SJCRH30 (cell line): ENCODE results near the gene KRTAP5-10. TPM values are rescaled to one million over a fixed set of nuclear protein-coding genes. Genes with fewer than 3 reads are reported as not detected.
"Not testable (repeated sequence)": the region's sequence is repeated elsewhere in the genome, so short reads cannot be mapped to it uniquely, and the experiment has no call there.

Experiments used
- DNase-seq, 2 experiments: peaks; one replicate each; pipeline ENCODE4 v3.0.0-alpha.2; 2015 to 2020
- H3K27ac ChIP-seq: fragments of 250-450 bp; sonication (Bioruptor Pico); 2 replicates; pipeline ENCODE4 v1.5.1; 2020; ENCODE audit warnings: mild to moderate bottlenecking, moderate library complexity
- H3K27me3 ChIP-seq: fragments of 250-450 bp; sonication (Bioruptor Pico); 2 replicates; pipeline ENCODE4 v1.5.1; 2020; ENCODE audit warnings: mild to moderate bottlenecking, moderate library complexity
- H3K36me3 ChIP-seq: fragments of 250-450 bp; sonication (Bioruptor Pico); 2 replicates; pipeline ENCODE4 v1.5.1; 2020; ENCODE audit warnings: mild to moderate bottlenecking, moderate library complexity
- H3K4me1 ChIP-seq: fragments of 250-450 bp; sonication (Bioruptor Pico); 2 replicates; pipeline ENCODE4 v1.5.1; 2020; ENCODE audit warnings: mild to moderate bottlenecking, moderate library complexity
- H3K4me3 ChIP-seq: fragments of 250-450 bp; sonication (Bioruptor Pico); 2 replicates; pipeline ENCODE4 v1.5.1; 2020; ENCODE audit warnings: mild to moderate bottlenecking, moderate library complexity
- H3K9me3 ChIP-seq: fragments of 250-450 bp; sonication (Bioruptor Pico); replicated peaks from 2 replicates; pipeline ENCODE4 v1.5.1; 2020; ENCODE audit warnings: mild to moderate bottlenecking, moderate library complexity
- total RNA-seq: library from RNA; depleted of rRNA; stranded (reverse); fragments of >200 nt; shearing (Covaris generic); gene quantifications from 2 replicates; pipeline ENCODE4 v1.2.3, GENCODE V29; 2014

The KRTAP5-10 gene
- total RNA-seq, 1 experiment from 2014 or later = not detected

DNA sequence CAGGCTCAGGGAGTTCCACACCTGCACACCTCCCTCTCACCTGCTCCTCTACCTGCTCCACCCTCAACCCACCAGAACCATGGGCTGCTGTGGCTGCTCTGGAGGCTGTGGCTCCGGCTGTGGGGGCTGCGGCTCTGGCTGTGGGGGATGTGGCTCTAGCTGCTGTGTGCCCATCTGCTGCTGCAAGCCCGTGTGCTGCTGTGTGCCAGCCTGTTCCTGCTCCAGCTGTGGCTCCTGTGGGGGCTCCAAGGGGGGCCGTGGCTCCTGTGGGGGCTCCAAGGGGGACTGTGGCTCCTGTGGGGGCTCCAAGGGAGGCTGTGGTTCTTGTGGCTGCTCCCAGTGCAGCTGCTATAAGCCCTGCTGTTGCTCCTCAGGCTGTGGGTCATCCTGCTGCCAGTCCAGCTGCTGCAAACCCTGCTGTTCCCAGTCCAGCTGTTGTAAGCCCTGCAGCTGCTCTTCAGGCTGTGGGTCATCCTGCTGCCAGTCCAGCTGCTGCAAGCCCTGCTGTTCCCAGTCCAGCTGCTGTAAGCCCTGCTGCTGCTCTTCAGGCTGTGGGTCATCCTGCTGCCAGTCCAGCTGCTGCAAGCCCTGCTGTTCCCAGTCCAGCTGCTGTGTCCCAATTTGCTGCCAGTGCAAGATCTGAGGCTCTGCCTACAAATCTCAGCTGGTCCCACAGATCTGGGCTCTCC is 27.2 kb upstream of the KRTAP5-10 start, which contains the start of gene KRTAP5-8:
TSS of gene KRTAP5-8 (plus strand) at position 49 of the 689 bp plus-strand sequence. CDS start at position 80, 31 bp downstream.
- not testable (repeated sequence) for H3K27me3 ChIP-seq, H3K4me3 ChIP-seq, H3K4me1 ChIP-seq, H3K27ac ChIP-seq, H3K9me3 ChIP-seq, H3K36me3 ChIP-seq
- peak; percentile 49 to 59 for DNase-seq

DNA sequence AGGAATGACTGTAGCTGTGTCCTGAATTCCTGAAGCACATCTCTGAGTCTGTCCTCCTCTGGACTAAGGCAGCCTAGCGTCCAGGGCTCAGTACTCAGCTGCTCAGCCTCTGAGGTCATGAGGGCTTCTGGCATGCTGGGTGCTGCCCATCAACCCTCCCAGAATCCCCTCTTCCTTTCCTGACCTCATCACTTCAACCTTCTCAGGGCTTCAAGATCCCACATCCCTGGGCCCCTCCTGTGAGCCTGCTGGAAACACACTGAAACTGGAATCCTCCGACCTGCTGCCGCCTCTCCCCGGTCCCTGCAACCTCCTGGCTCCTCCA is 26.7 kb upstream of the KRTAP5-10 start:
- H3K4me3 ChIP-seq = no peak overlapping the region
- no peaks in the 10 kb centered on the region for H3K9me3 ChIP-seq
- no peaks in the 10 kb centered on the region for H3K27me3 ChIP-seq
- no peak for DNase-seq
- H3K27ac ChIP-seq = no peak overlapping the region; the same call in 1 of the 2 replicates
- no peaks in the 10 kb centered on the region for H3K4me1 ChIP-seq
- H3K36me3 ChIP-seq = no peaks in the 10 kb centered on the region

DNA sequence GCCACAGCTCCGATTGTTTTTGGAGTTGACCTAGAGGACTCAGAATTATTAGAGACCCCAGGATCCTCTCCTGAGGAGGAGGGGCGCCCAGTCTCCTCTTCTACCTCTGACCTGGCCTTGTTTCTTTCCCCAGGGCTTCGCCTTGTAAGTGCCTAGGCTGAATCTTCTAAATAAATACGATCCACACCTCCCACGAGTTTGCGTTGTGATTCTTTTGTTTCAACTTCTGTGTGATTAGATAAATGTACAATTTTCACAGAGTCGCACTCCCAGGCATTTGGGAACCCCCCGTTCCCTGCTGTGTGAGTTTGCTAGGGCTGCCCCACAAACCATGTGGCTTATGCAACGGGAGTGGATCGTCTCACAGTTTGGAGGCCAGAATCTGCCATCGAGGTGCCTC is 26.3 kb upstream of the KRTAP5-10 start:
- no peak for DNase-seq
- H3K4me3 ChIP-seq = no peak overlapping the region
- no peaks in the 10 kb centered on the region for H3K36me3 ChIP-seq
- no peaks in the 10 kb centered on the region for H3K4me1 ChIP-seq
- no peaks in the 10 kb centered on the region for H3K27me3 ChIP-seq
- no peaks in the 10 kb centered on the region for H3K9me3 ChIP-seq
- H3K27ac ChIP-seq = no peak overlapping the region; the same call in 1 of the 2 replicates

DNA sequence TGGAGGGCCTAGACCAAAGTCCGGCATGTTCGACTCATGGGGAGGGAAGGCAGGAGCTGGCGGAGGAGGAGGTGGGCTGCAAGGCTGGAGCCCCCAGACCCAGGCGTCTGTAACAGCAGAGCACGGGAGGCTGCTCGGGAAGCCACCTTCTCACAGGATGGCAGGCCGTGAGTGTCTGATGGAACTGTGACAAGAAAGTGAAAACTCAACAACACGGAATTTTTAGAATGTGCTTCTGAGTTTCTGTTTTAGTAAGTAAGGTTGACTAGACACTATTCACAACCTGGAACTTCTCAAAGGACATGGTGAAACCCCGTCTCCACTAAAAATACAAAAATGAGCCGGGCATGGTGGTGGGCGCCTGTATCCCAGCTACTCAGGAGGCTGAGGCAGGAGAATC is 25.4 kb upstream of the KRTAP5-10 start:
- not testable (repeated sequence) for H3K36me3 ChIP-seq, DNase-seq, H3K9me3 ChIP-seq, H3K27ac ChIP-seq, H3K4me1 ChIP-seq, H3K4me3 ChIP-seq, H3K27me3 ChIP-seq

DNA sequence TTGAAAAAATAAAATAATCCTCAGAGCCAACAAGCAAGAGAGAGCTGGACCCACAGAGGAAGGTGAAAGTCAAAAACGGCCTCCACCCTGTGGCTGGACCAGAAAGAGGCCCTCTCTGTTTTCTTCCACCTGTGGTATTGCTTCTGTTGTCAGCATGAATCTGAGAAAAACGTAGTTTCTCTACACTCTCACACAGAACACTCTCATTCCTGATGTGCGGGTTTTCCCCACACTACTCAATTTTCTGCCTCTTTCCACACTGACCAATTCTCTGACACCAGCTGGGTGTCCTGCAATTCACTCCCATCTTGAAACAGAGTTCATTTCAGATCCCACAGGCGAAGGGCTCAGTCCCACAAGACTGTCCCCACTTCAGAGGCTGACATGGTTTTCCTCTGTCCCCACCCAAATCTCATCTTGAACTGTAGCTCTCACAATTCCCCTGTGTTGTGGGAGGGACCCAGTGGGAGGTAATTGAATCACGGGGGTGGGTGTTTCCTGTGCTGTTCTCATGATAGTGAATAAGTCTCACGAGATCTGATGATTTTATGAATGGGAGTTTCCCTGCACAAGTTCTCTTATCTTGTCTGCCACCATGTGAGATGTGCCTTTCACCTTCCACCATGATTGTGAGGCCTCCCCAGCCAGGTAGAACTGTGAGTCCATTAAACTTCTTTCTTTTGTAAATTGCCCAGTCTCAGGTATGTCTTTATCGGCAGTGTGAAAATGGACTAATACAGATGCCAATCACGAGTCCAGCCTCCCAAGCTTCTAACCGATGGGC is 24.6 kb upstream of the KRTAP5-10 start:
- H3K27me3 ChIP-seq, H3K4me3 ChIP-seq, H3K9me3 ChIP-seq, DNase-seq, H3K27ac ChIP-seq, H3K36me3 ChIP-seq, H3K4me1 ChIP-seq: not testable (repeated sequence)

DNA sequence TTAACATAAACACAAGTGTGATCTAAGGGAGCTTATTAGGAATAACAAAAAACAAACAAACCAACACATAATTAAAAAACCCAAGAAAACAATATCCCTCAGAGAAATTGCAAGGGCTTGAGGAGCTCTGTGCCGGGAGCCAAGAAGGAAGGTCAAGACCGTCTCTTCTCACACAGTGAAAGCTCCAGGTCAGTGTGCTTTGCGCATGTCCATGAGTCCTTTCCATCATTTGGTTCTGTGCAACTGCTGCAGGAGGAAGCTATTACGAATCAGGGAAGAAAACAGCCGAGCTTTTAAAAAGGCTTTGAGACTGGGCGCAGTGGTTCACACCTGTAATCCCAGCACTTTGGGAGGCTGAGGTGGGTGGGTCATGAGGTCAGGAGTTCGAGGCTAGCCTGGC is 23.0 kb upstream of the KRTAP5-10 start:
- Histone ChIP-seq H3K9me3 (no peaks in the 10 kb centered on the region), H3K4me3 (no peak overlapping the region), H3K4me1 (no peaks in the 10 kb centered on the region), H3K36me3 (no peaks in the 10 kb centered on the region), H3K27me3 (no peaks in the 10 kb centered on the region), H3K27ac (no peak overlapping the region)
- no peak for DNase-seq

DNA sequence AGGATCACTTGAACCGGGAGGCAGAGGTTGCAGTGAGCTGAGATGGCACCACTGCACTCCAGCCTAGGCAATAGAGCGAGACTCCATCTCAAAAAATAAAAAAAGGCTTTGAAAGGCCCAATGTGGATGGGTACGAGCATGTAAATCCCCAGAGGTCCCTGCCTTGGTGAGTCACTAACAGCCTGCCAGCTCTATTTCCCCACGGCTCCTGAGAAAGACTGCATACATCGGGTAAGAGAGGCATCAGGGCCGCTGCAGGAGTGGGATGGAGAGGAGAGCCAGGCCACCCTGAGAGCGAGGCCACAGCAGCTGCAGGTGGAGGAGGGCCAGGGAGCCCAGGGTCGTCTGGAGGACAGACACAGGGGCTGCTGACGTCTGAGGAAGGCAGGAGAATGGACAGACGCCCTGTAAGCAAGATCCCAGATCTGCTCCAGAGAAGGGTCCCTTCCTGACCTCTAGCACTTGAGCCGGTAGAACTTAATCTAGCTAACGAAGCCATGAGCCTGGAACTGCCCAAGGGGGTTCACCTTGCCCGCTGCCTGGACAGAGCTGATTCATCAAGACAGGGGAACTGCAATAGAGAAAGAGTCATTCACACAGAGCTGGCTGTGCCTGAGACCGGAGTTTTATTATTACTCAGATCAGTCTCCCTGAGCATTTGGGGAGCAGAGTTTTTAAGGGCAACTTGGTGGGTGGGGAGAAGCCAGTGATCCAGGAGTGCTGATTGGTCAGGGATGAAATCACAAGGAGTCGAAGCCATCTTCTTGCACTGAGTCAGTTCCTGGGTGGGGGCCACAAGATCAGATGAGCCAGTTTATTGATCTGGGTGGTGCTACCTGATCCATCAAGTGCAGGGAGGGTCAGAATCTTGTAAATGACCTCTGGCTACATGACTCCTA is 22.2 kb upstream of the KRTAP5-10 start:
- no peaks in the 10 kb centered on the region for H3K36me3 ChIP-seq
- no peaks in the 10 kb centered on the region for H3K4me1 ChIP-seq
- H3K27me3 ChIP-seq = no peaks in the 10 kb centered on the region
- no peak overlapping the region for H3K4me3 ChIP-seq
- no peak for DNase-seq
- no peak overlapping the region for H3K27ac ChIP-seq
- H3K9me3 ChIP-seq = no peaks in the 10 kb centered on the region

DNA sequence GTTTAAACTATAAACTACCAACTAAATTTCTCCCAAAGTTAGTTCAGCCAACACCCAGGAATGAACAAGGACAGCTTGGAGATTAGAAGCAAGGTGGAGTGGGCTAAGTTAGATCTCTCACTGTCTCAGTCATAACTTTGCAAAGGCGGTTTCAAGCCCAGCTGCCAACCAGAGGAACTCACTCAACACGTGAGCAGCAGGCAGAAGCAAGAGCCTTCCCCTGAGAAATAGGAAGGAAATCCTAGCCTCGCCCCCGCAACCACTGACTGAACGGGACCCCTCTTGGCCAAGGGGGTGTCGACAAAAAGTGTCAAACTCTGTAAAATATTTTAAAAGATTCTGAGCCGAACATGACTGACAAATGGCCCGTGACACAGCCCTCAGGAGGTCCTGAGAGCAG is 21.5 kb upstream of the KRTAP5-10 start:
- Histone ChIP-seq H3K4me1 (no peaks in the 10 kb centered on the region), H3K27me3 (no peaks in the 10 kb centered on the region), H3K36me3 (no peaks in the 10 kb centered on the region), H3K27ac (no peak overlapping the region), H3K9me3 (no peaks in the 10 kb centered on the region), H3K4me3 (no peak overlapping the region)
- DNase-seq = no peak

DNA sequence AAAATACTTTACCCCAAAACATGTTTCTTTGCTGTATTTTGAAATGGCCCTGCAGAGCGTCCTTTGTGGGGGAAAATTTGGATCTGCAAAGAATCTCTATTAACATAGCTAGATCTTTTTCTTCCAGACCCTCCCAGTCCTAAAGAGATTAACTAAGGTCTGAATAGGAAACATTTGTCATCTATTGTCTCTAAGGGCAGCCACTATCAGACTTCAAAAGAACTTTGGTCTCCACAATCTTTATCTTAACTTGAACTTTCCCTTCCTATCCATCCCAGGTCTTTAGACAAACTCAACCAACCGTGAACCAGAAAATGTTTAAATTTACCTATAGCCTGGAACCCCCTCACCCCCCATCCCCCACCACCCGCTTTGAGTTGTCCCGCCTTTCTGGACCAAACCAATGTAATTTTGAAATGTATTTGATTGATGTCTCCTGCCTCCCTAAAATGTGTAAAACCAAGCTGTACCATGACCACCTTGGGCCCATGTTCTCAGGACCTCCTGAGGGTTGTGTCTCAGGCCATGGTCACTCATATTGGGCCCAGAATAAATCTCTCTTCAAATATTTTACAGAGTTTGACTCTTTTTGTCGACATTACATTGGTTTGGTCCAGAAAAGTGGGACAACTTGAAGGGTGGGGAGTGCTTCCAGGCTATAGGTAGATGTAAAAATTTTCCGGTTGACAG is 20.7 kb upstream of the KRTAP5-10 start:
- H3K27me3 ChIP-seq = no peaks in the 10 kb centered on the region
- DNase-seq = no peak
- H3K27ac ChIP-seq = no peak overlapping the region
- no peaks in the 10 kb centered on the region for H3K9me3 ChIP-seq
- H3K36me3 ChIP-seq = no peaks in the 10 kb centered on the region
- no peak overlapping the region for H3K4me3 ChIP-seq
- H3K4me1 ChIP-seq = no peaks in the 10 kb centered on the region

DNA sequence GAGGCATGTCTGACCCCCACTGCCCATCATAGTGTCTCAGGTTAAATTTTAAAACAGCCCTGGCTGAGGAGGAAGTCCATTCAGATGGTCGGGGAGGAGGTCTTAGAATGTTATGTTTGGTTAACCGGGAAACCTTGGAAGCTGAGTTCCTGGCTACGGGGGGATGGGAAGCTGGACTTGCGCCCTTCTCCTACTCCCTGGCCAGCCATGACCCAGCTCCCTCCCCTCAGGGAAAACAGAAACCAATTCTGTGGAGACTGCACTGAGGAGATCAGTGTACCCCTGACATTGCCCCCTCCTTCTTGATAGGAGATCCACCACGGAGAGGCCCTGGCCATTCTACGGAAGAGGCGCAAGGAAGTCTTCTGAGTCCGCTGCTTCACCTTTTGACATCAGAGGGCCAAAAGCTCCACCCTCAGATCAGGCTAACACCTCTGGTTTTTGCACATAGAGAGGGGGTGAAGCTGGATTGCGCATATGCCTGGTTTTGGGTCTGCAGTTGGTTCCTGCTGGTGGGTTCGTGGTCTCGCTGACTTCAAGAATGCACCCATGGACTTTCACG is 19.9 kb upstream of the KRTAP5-10 start:
- DNase-seq = no peak
- H3K4me1 ChIP-seq = no peaks in the 10 kb centered on the region
- no peaks in the 10 kb centered on the region for H3K27me3 ChIP-seq
- H3K9me3 ChIP-seq = no peaks in the 10 kb centered on the region
- no peaks in the 10 kb centered on the region for H3K36me3 ChIP-seq
- no peak overlapping the region for H3K4me3 ChIP-seq
- H3K27ac ChIP-seq = no peak overlapping the region

DNA sequence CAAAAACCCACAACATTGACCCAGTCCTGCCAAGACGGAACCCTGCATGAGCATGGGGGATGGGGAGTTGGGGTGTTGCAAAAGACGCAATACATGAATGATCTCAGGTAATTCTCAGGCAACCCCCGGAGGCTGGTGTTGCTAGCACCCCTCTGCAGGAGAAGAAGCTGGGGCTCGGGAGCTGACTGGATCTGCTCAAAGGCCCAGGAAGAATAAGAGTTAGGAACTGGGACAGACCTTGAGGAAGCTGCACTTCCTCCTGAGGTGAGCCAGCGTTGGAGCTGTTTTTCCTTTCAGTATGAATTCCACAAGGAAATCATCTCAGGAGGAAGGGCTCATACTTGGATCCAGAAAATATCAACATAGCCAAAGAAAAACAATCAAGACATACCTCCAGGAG is 17.2 kb upstream of the KRTAP5-10 start, which contains the start of gene KRTAP5-9:
TSS of gene KRTAP5-9 (plus strand) at position 301 of the 400 bp plus-strand sequence. CDS start 238 bp downstream, outside the sequence.
- no peak for DNase-seq
- no peaks in the 10 kb centered on the region for H3K4me1 ChIP-seq
- no peaks in the 10 kb centered on the region for H3K9me3 ChIP-seq
- H3K4me3 ChIP-seq = no peak within 1 kb of the TSS
- H3K27ac ChIP-seq = no peak within 1 kb of the TSS
- H3K36me3 ChIP-seq = no peaks in the 10 kb centered on the region
- H3K27me3 ChIP-seq = no peaks in the 10 kb centered on the region

DNA sequence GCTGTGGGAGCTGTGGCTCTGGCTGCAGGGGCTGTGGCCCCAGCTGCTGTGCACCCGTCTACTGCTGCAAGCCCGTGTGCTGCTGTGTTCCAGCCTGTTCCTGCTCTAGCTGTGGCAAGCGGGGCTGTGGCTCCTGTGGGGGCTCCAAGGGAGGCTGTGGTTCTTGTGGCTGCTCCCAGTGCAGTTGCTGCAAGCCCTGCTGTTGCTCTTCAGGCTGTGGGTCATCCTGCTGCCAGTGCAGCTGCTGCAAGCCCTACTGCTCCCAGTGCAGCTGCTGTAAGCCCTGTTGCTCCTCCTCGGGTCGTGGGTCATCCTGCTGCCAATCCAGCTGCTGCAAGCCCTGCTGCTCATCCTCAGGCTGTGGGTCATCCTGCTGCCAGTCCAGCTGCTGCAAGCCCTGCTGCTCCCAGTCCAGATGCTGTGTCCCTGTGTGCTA is 16.6 kb upstream of the KRTAP5-10 start:
- no peaks in the 10 kb centered on the region for H3K27me3 ChIP-seq
- H3K36me3 ChIP-seq = no peaks in the 10 kb centered on the region
- H3K27ac ChIP-seq = no peak overlapping the region
- H3K9me3 ChIP-seq = no peaks in the 10 kb centered on the region
- no peak overlapping the region for H3K4me3 ChIP-seq
- DNase-seq = peak in 1 of 2 experiments; percentile 9
- H3K4me1 ChIP-seq = no peaks in the 10 kb centered on the region

DNA sequence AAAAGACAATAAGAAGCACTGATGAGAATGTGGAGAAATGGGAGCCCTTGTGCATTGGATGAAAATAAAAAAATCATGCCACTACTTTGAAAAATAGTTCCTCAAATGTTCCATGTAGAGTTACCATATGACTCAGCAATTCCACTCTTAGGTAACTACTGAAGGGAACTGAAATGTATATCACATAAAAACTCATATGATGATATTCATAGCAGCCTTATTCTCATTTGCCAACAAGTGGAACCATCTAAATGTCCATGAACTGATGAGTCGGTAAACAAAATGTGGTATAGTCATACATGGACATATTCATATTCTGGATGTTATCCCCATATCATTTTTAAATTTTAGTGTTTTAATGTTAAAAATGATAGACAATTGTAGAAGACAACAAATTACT is 13.7 kb upstream of the KRTAP5-10 start:
- Histone ChIP-seq H3K27ac (no peak overlapping the region), H3K36me3 (no peaks in the 10 kb centered on the region), H3K4me3 (no peak overlapping the region), H3K27me3 (no peaks in the 10 kb centered on the region), H3K4me1 (no peaks in the 10 kb centered on the region), H3K9me3 (no peaks in the 10 kb centered on the region)
- no peak for DNase-seq

DNA sequence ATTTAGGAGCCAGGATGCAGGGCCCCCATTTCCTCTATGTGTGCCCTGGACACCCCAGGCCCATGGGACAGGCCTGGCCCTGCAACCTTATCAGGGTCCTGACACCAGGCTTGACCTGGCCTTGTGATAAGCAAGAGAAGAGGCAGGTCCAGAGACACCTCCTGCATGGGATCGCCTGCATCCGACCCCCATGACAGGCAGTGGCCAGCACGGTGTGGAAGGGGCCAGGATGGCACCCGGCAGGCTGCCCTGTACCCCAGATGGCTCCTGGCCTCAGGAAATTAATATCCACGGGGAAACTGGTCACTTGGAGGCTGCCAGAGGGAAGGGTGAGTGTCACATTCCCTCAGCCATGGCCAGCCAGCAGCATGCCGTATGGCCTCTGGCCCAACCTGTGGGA is 10.4 kb upstream of the KRTAP5-10 start:
- H3K27ac ChIP-seq = no peak overlapping the region
- H3K27me3 ChIP-seq = no peaks in the 10 kb centered on the region
- no peak overlapping the region for H3K4me3 ChIP-seq

More for the DNA sequence above, 10.4 kb upstream of the KRTAP5-10 start:
- no peak for DNase-seq
- Histone ChIP-seq H3K36me3 (no peaks in the 10 kb centered on the region), H3K4me1 (no peaks in the 10 kb centered on the region), H3K9me3 (no peaks in the 10 kb centered on the region)
